Activated CD4-positive, alpha-beta T cell treated with anti-CD3 and anti-CD28 coated beads, Interleukin-2, amount 50 U/mL, for 16 hours (primary cell): ENCODE results near the gene KCNQ1.

Experiments used
- DNase-seq: peaks from one replicate; pipeline ENCODE4 v3.0.0-alpha.2; 2020

The KCNQ1 gene

GRCh38 chr11:2462543-2462985 is 17.8 kb downstream of the KCNQ1 start:
- DNase-seq, result no peak

- DNase-seq, result no peak
Observed at GRCh38 chr11:2462986-2463765, 18.4 kb downstream of the KCNQ1 start.

- no peak for DNase-seq
Observed at GRCh38 chr11:2463766-2464277, 19.0 kb downstream of the KCNQ1 start.

GRCh38 chr11:2464451-2465165 is 19.8 kb downstream of the KCNQ1 start:
- DNase-seq, result no peak

- no peak for DNase-seq
Observed at GRCh38 chr11:2465202-2466068, 20.6 kb downstream of the KCNQ1 start.

GRCh38 chr11:2466069-2466801 is 21.4 kb downstream of the KCNQ1 start:
- no peak for DNase-seq

- peak; percentile 75 for DNase-seq
Observed at GRCh38 chr11:2466869-2467694, 22.3 kb downstream of the KCNQ1 start.

- DNase-seq, result no peak
Observed at GRCh38 chr11:2467695-2468055, 22.9 kb downstream of the KCNQ1 start.

- DNase-seq, result no peak
Observed at GRCh38 chr11:2468363-2469235, 23.8 kb downstream of the KCNQ1 start.

GRCh38 chr11:2470495-2470894 is 25.7 kb downstream of the KCNQ1 start:
- DNase-seq, result no peak

GRCh38 chr11:2471048-2471803 is 26.4 kb downstream of the KCNQ1 start:
- no peak for DNase-seq

GRCh38 chr11:2471804-2472096 is 26.9 kb downstream of the KCNQ1 start:
- no peak for DNase-seq

- DNase-seq, result no peak
Observed at GRCh38 chr11:2472428-2473186, 27.8 kb downstream of the KCNQ1 start.

- no peak for DNase-seq
Observed at GRCh38 chr11:2473361-2474058, 28.7 kb downstream of the KCNQ1 start.

- no peak for DNase-seq
Observed at GRCh38 chr11:2474059-2474901, 29.5 kb downstream of the KCNQ1 start.

- DNase-seq, result no peak
Observed at GRCh38 chr11:2475136-2475918, 30.5 kb downstream of the KCNQ1 start.

- DNase-seq, result no peak
Observed at GRCh38 chr11:2477254-2477653, 32.4 kb downstream of the KCNQ1 start.
